ENCODE data around the gene TMEM51.

TMEM51 gene, protein sequence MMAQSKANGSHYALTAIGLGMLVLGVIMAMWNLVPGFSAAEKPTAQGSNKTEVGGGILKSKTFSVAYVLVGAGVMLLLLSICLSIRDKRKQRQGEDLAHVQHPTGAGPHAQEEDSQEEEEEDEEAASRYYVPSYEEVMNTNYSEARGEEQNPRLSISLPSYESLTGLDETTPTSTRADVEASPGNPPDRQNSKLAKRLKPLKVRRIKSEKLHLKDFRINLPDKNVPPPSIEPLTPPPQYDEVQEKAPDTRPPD

DNA sequence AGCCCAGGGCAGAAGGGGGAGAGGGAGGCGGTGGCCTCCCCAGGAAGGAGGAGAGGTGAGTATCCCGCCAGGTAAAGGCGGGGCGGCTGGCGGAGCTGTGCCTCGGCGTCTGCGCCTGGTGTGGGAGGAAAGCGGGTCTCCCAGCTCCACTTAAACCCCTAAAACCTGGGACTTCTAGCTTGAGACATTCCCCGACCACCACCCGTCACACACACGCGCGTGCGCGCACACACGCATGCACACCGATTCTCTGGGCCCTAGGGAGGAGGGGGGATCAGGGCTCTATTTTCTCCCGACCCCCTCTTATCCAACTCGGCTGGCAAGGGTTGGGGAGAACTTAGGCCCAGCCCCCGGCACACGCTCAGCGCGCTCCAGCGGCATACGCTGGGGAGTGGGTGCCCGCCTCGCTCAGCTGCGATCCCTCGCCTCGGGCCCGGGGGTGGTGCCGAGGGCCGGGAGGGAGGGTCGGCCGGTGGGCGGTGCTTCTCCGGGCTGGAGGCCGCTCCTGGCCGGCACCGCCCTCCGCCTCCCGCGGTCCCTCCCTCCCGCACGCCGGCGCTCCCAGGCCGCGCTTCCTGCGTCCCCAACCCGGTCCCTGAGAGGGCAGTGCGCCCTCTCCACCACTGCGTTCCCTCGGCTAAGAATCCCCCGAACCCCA is at the start of gene TMEM51:
TMEM51 (plus strand) TSS at position 564 of the 658 bp plus-strand sequence. CDS start 61,341 bp downstream, outside the sequence.
- peak; percentile 73 for DNase-seq

DNA sequence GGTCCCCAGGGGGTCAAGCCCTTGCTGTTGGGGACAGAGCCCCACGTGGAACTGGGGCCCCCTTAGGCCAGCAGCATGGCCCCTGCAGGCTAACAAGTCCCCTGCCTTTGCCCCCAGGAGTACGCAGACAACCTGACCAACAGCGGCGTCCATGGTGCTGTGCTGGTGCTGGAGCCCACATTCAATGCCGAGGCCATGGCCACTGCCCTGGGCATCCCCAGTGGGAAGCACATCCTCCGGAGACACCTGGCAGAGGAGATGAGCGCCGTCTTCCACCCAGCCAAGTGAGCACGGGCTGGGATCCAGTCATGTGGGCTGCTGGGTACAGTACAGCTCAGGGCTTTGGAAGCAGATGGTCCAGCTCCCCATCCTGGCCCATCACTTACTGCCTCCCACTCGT is 49.6 kb upstream of the TMEM51 start:
- no peak for DNase-seq

- DNase-seq = no peak
Measured at GRCh38 chr1:15104768-15105167, 48.8 kb upstream of the TMEM51 start.

DNA sequence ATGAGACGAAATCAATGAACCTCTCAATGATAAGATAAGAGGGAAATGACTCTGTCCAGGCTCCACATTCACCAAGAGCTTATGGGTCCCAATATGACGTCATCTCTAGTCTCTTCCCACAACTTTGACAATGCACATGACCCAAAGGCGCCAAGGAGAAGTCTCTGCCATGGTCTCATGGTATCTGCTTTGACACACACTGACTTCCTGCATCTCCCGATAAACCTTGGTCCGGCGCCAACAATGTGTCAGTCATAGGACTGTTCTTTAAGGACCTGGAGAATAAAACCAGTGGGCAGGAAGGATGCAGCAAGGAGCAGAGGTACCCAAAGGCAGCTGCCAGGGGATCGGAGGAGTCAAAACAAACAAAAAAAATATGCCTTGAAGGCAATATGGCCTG is 46.9 kb upstream of the TMEM51 start:
- no peak for DNase-seq

GRCh38 chr1:15107058-15107687 is 46.4 kb upstream of the TMEM51 start:
- no peak for DNase-seq

DNA sequence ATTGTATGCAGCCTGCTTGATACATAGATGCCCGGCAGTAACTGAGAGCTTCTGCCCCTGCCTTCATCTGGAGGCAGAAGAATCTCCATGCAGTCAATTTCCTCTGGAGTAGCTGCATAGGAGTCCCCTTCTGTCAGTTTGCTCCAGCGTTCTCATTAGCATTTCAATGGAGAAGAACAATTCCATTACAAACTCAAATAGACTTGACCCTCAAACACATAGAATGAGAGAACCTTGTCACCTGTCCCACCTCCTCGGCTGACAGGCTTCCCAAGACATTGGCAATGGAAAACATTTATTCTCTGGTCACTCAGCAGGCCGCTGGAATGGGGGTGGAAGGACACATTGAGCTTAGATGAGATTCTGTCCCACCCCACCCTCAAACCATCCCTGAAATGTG is 45.6 kb upstream of the TMEM51 start:
- DNase-seq = no peak

DNA sequence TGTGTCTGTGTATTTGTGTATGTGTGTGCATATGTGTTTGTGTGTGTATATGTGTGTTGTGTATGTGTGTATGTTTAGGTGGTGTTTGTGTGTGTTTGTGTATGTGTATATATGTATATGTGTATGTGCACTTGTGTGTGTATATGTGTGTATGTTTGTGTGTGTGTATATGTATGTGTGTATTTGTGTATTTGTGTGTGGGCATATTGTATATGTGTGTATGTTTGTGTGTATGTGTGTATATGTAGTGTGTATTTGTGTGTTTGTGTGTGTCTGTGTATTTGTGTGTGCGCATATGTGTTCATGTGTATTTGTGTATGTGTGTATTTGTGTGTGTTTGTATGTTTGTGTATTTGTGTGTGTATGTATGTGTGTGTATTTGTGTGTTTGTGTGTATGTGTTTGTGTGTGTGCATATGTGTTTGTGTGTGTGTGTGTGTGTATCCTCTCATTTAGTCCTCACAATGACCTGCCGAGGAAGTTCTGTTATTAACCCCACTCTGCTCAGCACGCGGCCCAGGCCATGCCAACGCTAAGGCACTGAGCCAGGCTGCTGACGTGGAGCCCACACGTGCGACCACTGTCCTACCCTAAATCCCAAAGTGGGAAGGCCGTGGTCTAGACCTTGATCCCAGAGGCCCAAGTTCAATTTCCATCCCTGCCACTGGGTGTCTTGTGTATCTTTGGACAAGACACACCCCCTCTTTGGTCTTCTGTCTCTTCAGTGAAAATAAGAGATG is 43.2 kb upstream of the TMEM51 start:
- no peak for DNase-seq

DNA sequence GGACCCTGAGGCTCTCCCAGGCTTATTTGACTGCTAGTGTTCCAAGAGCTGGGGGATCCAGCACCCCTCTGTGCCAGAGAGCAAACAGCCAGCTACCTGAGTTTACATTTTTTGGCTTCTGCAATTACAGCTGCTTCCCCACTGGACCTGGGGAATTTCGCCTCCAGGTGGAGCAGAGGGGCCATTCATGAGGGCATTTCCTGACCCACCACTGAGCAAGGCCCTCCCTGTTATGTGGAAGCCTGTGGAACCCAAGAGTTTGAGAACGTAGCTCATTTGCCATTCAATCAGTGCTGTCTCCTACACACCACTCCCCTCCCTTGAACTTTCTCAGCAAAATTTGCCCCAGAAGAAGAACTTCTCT is 42.7 kb upstream of the TMEM51 start:
- no peak for DNase-seq

GRCh38 chr1:15113146-15113545 is 40.4 kb upstream of the TMEM51 start:
- DNase-seq = no peak

- no peak for DNase-seq
Measured at GRCh38 chr1:15114884-15115283, 38.7 kb upstream of the TMEM51 start.

DNA sequence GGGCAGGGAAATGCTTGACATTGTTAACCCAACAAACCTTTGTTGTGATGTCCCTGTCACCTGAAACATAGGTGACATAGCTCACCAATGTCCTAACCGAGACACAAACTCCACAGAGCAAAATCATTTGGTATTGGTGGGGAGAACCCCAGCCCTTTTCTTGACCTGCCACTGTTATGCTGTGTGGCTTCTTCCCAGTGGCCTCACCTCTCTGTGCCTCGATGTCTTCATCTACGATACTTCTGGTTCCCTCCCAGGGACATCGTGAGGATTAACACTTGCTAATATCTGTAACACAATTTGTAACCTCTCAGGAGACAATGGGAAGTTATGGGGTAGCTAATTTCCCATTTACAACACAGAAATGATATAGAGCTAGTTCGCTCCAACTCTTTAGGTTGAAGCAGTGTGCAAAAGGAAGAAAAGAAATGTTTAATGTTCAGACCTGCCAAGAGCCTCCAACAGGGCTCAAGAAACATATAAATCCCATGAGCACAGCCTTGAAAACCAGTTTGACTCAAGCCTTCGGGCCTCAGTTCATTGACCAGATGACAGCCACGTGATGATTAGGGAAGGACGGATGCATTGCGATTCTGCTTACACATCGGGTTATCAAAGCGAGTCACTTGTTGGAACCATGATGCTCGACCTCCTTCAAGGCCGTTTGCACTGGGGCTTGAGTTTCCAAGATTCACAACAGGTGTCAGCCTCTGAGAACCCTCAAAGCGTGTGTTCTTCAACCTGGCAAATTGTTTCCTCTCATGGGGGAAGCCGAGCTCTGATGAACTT is 37.8 kb upstream of the TMEM51 start:
- DNase-seq = no peak

DNA sequence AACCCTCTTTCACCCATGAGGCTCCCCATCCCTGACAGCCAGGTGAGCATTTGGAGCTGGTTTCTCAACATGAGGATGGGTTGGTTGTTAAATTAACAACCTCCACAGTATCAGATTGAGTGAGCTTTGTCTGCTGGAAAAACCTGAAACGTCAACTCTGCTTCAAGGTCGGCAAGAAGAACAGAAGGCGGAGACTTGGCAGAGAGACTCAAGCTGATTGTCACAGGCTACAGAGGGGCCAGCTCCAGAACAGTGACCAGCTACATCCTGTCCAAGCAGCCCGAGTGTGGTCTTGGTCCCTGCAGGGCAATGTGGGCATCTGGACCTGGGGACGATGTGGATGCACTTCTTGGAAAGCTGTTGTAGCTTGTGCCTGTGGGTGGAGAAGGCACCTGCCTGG is 36.6 kb upstream of the TMEM51 start:
- no peak for DNase-seq

DNA sequence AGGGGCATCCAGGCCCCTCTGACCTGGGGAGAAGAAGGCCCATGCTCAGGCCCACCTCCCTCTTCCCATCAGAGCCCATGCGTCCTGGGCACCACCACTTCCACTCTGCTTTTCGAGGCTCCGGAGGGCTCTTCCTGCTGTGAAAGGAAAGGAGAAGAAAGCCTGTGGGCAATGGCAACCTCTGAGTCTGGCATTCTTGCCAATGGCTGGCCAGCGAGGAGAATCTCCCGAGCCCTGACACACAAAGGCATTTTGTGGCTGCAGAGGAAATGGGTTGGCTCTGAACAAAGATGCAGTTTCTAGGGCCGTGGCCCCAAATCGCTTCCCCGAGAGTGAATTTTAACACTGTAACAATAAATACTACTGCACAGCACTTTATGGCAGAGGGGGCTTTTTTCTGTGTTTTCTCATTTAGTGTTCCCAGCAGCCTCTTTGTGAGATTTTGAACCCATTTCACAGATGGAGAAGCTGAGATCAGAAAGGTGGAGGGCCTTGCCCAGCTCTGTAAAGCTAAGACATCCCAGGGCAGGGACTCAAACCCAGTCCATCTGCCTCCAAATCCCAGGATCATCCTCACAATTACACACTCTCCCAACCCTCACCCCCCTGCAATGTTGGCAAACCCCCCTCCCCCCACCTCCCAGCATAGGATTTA is 35.7 kb upstream of the TMEM51 start:
- DNase-seq = no peak

GRCh38 chr1:15118579-15118978 is 35.0 kb upstream of the TMEM51 start:
- DNase-seq = no peak

DNA sequence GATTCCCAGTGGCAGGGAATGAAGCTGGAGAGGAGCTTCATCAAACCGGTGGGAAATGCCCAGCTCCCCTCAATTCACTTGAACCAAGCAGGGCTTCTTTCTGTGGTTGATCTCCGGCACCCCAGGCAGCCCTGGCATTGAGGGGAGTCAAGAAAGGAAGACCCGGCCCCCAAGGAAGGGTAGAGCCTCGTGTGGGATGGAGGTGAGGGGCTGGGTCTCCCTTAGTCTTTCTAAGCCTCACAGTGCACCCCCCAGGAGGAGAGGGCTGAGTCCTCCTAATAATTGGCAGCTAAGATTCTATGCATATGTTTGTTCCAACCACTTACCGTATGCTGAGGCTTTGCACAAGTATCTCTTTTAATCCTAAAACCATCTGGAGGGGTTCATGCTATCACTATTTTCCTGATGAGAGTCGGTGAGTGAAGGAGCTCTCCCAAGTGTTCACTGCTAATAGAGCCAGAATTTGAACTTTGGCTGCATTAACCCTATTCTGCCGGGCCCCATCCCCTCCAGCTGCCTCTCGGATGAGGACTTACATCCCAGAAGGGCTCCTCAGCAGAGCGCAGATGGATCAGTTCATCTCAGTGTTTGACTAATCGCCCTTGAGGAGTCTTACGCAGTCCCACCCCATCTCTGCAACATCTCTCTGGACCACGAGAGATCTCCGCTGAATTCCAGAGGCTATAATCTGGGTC is 33.1 kb upstream of the TMEM51 start:
- DNase-seq = no peak

- no peak for DNase-seq
Measured at GRCh38 chr1:15122331-15122730, 31.2 kb upstream of the TMEM51 start.

DNA sequence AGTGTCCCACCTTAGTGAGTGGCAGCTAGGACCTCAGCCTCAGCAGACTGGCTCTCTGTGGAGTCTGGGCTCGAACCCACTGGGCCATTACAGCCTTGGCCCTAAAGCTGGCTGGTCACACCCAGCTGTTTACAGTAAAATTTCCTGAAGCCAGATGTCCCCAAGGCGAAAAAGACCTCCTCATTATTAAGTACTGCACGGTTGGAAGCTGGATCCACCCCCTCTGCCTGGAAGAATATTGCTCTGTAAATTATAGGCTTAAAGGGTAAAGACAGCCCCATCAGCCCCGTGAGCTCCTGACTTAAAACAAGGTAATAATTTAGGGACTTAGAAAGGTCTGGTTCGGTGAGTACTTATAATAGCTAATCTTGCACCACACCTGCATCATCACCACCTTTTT is 30.3 kb upstream of the TMEM51 start:
- no peak for DNase-seq

DNA sequence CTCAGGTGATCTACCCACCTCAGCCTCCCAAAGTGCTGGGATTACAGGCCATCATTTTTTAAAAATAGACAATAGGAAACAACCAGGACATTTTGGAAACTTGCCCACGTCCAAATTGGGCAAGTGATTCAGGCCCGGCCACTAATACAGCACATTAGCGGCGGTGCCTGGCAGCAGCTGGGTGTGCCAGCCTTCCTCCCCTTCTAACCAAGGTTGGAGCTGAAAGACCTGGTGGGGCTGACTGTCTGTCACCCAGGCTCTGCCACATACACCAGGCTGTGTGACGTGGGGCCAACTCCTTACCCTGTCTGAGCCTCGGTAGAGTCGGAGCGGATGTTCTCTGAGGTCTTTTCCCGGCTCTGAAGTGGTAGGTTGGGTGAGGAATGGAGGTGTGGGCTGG is 29.6 kb upstream of the TMEM51 start:
- no peak for DNase-seq

- no peak for DNase-seq
Measured at GRCh38 chr1:15124362-15125100, 29.0 kb upstream of the TMEM51 start.

- no peak for DNase-seq
Measured at GRCh38 chr1:15125101-15125745, 28.3 kb upstream of the TMEM51 start.

Measured in EL (cell line).